D721Med (cell line): ENCODE data around the gene SLC66A2.
"Not testable (repeated sequence)": the region's sequence is repeated elsewhere in the genome, so short reads cannot be mapped to it uniquely, and the experiment has no call there.

Experiments used
- DNase-seq: peaks from one replicate; pipeline ENCODE4 v3.0.0; 2011; ENCODE audit warnings: low spot score; ENCODE audit not compliant: insufficient read length
- FAIRE-seq: peaks from 2 replicates; lab custom pipeline; 2011; peaks lifted over from hg19 to GRCh38; lab: Jason Lieb, UNC
- CTCF ChIP-seq: IDR thresholded peaks from 2 replicates; pipeline ENCODE4 v1.5.1; 2012; ENCODE audit warnings: mild to moderate bottlenecking, control low read depth; ENCODE audit not compliant: insufficient read depth; ENCODE audit errors: missing control alignments

Gene SLC66A2

GRCh38 chr18:79868811-79869541, 82.5 kb downstream of the SLC66A2 start:
- no peak for FAIRE-seq

GRCh38 chr18:79868168-79868784, 83.2 kb downstream of the SLC66A2 start:
- FAIRE-seq (no peak), DNase-seq (no peak)
- TF ChIP-seq CTCF, result no peak

More at GRCh38 chr18:79868811-79869541, 82.5 kb downstream of the SLC66A2 start:
- TF ChIP-seq CTCF, result no peak
- DNase-seq, result no peak

- FAIRE-seq (no peak), DNase-seq (no peak)
- no peak for TF ChIP-seq CTCF
Observed at GRCh38 chr18:79867666-79868065, 83.8 kb downstream of the SLC66A2 start.

- TF ChIP-seq CTCF, result no peak
- no peak for DNase-seq
Observed at GRCh38 chr18:79866889-79867574, 84.4 kb downstream of the SLC66A2 start.

GRCh38 chr18:79865951-79866350, 85.5 kb downstream of the SLC66A2 start:
- FAIRE-seq, DNase-seq: not testable (repeated sequence)

More at GRCh38 chr18:79866889-79867574, 84.4 kb downstream of the SLC66A2 start:
- FAIRE-seq, result no peak

- not testable (repeated sequence) for FAIRE-seq, DNase-seq
Observed at GRCh38 chr18:79864955-79865354, 86.5 kb downstream of the SLC66A2 start.

GRCh38 chr18:79864006-79864725, 87.3 kb downstream of the SLC66A2 start:
- FAIRE-seq (no peak), DNase-seq (no peak)
- TF ChIP-seq CTCF, result no peak
